ENCODE results near the gene LAPTM5.

LAPTM5 gene

DNA sequence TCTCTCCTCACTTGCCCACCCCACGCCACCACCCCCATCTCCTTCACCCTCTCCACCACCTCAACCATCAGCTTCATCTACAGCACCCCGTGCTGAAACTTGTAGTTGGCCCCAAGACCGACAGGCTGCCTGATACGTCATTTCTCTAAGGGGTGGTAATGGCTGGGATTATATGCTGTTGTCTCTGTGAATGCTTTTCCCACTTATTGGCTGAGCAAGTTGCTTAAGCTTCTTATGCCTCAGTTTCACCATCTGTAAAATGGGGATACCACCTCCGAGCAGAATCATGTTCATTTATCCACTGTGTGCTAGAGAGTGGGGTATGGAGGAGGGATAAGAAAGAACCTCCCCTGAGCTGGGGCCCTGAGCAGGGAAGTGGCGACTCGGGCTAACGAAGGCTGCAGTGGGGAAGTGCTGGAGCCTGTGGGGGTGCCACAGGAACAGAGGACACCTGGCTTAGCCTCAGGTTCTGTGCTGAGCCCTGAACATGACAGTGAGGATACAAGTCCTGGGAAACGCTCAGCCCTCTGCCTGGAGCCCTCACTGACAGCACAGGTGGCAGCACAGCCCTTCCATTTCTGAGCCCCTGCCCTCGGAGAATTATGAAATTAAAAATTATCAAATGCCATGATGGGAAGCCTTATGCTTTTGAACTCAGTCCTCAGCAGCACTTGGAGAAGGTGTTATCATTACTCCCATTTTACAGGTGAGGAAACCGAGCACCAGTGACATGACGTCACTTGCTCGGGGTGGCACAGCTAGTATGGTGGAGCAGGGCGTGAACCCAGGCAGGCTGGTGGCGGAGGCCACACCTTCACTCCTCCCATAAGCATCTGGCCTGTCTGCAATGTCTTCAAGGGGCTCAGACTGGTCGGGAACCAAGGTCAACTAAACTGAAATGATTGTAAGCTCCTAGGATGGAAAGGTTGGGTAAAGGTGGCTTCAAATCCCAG, 37.0 kb downstream of the LAPTM5 start:
- in situ Hi-C loops (cut with MboI; ENCODE audit: low sequenced_read_pairs): loop anchor here (10.0 to 25.0 kb wide), 2 partner anchors 64 to 1483 kb away; partner anchors contain the start of genes MECR and PTPRU

DNA sequence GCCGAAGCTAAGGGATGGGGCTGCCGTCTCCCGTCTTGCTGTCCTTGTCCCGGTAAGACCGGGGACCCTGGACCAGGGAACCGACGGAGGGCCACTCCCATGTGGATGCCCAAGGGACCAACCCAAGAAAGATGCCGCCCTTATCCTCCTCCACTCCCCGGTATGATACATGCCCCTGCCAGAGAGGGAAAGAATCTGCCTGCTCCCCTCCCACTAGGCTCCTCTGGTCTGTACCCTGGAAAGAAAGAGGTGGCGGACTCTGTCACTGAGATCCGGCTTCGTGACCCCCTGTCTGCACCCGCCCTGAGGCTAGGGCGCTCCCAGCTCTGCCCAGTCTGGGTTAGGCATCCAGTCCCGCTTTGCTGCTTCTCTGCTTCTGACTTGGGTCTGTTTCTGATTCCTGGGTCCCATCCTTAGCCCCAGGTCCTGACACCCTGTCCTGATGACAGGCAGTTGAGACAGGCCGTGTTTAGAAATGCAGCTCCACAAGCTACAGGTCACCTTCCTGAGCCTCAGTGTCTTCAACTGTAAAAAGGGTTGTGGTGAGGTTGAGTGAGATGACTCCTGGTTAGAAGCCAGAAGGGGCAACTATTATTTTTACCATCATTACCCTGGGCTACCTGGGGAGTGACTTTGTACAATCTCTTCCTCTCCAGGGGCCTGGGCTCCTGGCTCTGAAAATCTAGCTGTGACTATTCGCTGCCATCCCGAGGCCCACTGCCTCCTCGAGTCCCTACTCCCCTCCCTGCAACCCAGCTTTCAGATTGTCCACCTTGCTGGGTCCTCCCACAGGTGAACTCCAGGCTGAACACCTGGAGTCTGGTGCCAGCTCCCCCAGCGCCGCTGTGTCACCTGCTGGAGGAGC, 37.9 kb downstream of the LAPTM5 start:
- in situ Hi-C loops (cut with MboI; ENCODE audit: low sequenced_read_pairs): loop anchor here (10.0 to 25.0 kb wide), 2 partner anchors 65 to 1482 kb away; partner anchors contain the start of genes MECR and PTPRU

DNA sequence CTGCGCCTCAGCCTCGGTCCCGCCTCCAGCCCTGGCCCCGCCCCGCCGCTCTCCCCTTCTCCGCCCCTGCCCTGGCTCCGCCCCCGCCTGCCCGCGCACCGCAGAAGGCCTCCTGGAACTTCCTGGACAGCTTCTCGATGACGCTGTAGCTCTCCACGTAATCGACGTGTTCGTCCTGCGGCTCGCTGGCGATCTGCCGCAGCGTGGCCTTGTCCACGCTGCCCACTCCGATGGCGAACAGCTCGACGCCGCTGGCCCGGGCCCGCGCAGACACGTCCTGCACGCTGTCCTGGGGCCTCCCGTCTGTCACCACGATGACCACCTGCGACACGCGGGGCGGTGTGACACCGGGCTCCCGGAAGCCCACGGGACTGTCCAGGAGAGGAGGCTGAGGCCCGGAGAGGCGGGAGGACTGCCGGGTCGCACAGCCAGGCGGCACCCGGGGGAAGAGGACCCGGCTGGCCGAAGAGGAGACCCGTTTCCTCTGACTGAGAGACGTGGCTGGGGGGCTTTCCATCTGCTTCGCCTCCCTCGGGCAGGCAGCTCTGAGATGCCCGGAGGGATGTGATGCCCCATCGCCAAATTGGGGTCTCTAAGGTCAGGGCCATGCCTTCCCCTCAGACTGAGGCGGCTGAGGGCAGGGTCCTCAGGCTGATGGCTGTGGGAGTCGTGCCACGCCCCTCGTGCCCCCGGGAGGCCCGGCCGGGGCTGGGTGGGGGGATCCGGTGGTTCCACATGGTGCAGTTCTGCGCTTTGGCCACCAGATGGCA, 38.8 kb downstream of the LAPTM5 start:
- in situ Hi-C loops (cut with MboI; ENCODE audit: low sequenced_read_pairs): loop anchor here (25.0 kb wide), 1 partner anchor 1482 kb away; the partner anchor contains the start of genes MECR and PTPRU

DNA sequence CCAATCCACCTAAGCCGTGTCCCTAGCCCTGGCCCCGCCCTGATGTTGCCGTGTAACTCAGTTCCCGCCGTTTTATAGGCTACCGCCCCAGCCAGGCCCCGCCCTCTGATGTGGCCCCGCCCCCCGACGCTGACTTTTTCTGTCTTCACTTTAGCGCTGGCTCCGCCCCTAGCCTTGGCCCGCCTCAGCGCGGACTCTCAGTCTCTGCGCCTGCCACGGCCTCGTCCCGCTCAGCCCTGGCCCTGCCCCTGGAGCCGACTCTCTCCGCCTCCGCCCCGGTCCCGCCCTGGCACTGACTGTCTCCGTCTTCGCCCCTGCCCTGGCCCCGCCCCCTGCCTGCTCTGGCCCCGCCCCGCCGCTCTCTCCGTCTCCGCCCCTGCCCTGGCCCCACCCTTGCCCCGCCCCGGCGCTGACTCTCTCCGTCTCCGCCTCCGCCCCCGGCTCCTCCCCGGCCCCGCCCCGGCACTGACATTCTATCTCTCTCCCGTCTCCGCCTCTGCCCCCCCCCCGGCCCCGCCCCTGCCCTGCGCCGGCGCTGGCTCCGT, 39.4 kb downstream of the LAPTM5 start:
- in situ Hi-C loops (cut with MboI; ENCODE audit: low sequenced_read_pairs): loop anchor here (25.0 kb wide), 1 partner anchor 1481 kb away; the partner anchor contains the start of genes MECR and PTPRU

DNA sequence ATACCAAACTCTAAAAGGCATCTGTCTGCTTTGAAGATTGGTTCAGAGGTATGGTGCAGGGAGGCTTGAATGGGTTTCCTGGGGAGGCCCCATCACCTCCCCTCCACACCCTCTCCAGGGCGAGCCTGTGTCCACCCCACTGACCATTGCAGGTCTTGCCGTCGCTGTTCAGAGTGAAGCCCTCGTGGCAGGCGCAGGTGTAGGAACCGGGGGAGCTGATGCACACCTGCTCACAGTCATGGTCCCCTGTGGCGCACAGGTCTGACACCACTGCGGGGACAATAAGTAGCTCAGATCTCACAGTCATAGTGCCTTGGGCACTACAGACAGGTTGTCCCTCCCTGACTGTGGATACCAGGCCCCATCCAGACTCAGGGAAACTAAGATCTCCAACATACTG, 40.9 kb downstream of the LAPTM5 start:
- in situ Hi-C loops (cut with MboI; ENCODE audit: low sequenced_read_pairs): loop anchor here (25.0 kb wide), 1 partner anchor 1479 kb away; the partner anchor contains the start of genes MECR and PTPRU

DNA sequence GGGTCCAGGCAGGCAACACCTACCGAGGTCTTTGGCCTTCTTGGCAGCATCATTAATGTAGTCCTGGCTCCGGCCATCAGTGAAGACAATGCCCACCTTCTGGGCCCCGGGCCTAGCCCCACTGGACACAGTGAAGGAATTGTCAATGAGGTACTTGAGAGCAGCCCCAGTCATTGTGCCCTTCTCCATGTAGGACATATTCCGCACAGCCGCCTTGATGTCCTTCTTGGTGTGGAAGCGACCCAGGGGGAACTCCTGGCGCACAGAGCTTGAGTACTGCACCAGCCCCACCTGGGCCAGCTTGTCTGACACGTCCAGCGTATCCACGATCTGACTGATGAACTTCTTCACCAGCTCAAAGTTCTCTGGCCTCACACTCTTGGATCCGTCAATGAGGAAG, 41.7 kb downstream of the LAPTM5 start:
- in situ Hi-C loops (cut with MboI; ENCODE audit: low sequenced_read_pairs): loop anchor here (25.0 kb wide), 1 partner anchor 1479 kb away; the partner anchor contains the start of genes MECR and PTPRU

DNA sequence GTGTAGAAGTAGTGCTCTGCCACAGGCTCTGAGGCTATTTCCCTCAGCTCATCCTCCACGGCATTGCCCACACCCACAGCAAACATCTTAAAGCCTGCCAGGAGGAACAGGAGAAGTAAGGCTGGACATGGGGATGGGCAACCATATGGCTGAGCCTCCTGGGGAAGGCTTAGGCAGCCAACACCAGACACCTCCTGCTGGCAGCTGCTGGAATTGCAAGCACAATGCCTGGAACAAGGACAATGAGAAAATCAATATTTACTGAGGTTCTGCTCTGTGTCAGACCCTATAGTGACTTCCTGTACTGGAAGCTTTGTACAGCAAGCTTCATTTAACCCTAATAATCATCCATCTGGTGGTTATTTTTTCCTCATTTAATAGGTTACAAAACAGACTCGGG, 42.4 kb downstream of the LAPTM5 start:
- in situ Hi-C loops (cut with MboI; ENCODE audit: low sequenced_read_pairs): loop anchor here (25.0 kb wide), 1 partner anchor 1478 kb away; the partner anchor contains the start of genes MECR and PTPRU

DNA sequence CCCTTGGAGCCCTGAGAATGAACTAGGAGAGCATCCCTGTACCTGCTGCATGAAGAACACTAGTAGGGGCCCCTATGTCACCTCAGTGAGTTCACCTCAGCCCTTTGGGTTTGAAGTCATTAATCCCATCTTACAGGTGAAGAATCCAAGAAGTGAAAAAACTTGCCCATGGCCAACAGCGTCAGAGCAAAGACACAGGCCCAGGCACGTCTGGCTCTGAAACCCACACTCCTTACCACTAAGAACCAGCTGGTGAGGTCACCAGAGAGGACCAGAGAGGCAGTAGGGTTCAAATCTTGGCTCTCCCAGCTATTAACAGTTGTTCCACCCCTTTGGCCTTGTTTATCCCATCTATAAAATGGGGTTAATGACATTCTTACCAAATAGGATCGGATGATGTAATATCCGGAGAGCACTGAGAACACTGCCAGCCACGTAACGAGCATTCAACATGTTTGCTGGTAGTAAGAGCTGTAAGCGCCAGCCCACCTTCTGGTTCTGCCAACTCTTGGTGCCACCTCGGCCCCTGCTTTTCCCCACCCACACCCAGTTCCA, 43.0 kb downstream of the LAPTM5 start:
- in situ Hi-C loops (cut with MboI; ENCODE audit: low sequenced_read_pairs): loop anchor here (25.0 kb wide), 1 partner anchor 1477 kb away; the partner anchor contains the start of genes MECR and PTPRU

DNA sequence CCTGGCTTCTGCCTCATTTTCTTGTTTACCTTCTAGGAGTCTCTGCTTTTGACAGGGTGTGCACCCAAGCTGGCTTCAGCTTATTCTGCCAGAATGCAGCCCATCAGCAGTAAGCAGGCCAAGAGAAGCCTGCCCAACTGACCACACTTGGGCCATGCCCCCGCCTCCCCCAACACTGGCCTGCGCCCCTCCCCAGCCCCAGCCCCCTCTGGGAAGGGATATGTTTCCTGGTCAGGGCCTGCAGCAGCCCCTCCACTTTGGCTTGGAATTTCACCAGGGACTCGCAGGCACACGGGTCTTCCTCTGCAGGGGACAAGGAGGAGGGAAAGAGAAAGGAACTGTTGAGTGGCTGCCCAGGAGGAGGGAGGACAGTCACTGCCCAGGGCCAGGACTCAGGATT, 43.5 kb downstream of the LAPTM5 start:
- in situ Hi-C loops (cut with MboI; ENCODE audit: low sequenced_read_pairs): loop anchor here (25.0 kb wide), 1 partner anchor 1477 kb away; the partner anchor contains the start of genes MECR and PTPRU

DNA sequence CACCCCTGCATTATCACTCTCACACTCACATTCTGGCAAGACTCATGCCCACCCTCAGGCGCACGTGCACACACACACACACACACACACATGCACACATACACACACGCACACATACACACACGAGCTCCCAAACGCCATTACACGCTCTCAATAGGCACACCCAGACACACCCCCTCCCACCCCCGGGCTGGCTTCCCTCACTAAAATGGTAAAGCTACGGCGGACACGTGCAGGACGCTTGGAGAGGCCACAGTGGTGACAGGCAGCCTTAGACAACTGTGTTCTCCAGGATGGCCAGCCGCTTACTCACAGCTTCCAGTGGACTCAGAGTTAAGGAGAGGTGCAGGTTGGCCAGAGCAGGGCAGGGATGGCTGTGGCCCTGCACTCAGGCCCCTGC, 44.3 kb downstream of the LAPTM5 start:
- in situ Hi-C loops (cut with MboI; ENCODE audit: low sequenced_read_pairs): loop anchor here (25.0 kb wide), 1 partner anchor 1476 kb away; the partner anchor contains the start of genes MECR and PTPRU

DNA sequence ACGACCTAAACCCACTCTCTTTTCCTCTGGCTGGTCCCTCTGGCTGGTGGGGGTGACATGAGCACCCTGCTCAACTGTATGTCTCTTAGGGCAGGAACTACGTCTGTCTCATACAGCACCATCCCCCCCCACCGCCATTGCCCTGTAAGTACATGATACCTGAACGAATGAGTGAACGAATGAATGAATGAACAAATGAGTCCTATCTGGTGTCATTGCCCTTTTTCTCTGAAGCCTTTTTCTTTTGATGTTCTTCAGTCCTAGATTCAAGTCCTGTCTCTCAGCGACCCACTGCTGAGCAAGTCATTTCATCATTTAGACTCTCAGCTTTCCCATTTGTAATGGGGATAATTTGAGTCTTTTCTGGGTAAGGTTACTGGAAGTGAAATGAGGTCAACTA, 45.0 kb downstream of the LAPTM5 start:
- in situ Hi-C loops (cut with MboI; ENCODE audit: low sequenced_read_pairs): loop anchor here (25.0 kb wide), 1 partner anchor 1475 kb away; the partner anchor contains the start of genes MECR and PTPRU

DNA sequence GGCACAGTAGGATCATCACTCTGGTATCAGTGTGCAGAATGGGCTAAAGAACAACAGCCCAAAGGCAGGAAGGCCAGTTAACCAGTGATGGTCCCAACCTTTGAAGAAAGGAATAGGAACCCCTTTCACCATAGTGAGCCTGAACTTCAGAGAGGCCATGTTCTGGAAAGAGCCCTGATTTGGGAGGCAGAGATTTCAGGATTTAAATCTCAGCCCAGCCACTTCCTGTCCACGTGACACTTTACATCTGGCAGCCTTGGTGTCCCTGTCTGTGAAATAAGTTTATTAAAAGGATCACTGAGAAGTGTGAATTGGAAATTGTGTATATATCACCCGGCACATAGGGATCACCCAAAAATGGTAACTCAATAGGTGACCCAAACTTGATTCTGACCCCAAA, 47.2 kb downstream of the LAPTM5 start:
- in situ Hi-C loops (cut with MboI; ENCODE audit: low sequenced_read_pairs): loop anchor here (25.0 kb wide), 1 partner anchor 1473 kb away; the partner anchor contains the start of genes MECR and PTPRU

DNA sequence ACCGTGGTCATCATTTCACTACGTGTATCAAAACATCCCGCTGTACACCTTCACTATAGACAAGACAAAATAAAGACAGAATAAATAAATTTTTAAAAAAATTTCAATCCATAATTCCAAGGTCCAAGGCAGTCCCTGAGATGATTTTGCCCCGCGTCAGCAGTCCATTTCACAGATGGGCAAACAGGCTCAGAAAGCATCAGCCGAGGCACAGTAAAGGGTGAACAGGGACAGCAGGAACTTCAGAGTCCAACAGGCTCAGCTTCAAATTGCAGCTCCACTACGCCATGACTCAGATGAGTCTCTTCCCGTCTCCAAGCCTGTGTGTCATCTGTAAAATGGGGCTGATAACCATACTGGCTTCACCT, 49.2 kb downstream of the LAPTM5 start:
- in situ Hi-C loops (cut with MboI; ENCODE audit: low sequenced_read_pairs): loop anchor here (25.0 kb wide), 1 partner anchor 1471 kb away; the partner anchor contains the start of genes MECR and PTPRU

DNA sequence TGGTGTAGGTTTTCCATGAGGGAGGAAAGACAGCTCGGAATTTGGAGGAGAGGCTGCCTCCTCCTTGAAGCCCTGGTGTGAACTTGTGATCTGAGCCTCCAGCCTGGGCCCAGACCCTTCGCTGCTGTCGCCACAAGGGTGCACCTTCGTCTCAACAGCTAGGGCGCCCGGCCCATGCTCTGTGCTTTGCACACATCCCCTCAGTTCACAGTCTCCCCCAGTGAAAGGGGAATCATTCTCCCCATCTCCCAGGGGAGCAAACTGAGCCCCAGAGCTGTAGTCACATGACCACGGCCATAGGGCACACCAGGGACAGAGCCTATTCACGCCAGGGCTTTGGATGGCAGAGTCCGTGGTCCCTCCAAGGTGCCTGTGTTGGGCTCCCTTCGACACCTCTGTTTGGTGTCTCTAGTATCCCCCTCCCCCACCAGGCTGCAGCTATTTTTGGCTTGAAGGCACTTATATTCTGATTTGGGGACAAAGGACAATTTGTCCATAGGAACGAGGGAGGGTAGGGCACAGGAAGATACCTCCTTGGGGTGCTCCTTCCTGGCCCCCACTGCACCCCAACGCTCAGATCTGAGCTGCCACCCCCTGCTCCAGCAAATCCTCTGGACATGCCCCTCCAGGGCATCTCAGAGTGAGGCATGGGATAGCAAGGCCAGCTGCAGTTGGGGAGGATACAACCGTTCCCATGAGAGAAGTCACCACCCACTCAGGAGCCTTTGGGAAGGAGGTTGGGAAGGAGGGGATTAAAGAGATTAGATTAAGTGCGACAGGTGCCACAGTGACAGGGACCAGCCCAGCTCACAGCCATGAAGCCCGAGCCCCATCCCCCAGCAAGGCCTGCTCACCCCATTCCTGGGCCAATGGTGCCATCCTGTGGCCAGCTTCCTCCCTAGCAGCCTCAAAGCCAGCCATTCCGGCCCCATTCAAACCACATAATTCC, 49.9 kb downstream of the LAPTM5 start:
- in situ Hi-C loops (cut with MboI; ENCODE audit: low sequenced_read_pairs): loop anchor here (25.0 kb wide), 1 partner anchor 1470 kb away; the partner anchor contains the start of genes MECR and PTPRU

DNA sequence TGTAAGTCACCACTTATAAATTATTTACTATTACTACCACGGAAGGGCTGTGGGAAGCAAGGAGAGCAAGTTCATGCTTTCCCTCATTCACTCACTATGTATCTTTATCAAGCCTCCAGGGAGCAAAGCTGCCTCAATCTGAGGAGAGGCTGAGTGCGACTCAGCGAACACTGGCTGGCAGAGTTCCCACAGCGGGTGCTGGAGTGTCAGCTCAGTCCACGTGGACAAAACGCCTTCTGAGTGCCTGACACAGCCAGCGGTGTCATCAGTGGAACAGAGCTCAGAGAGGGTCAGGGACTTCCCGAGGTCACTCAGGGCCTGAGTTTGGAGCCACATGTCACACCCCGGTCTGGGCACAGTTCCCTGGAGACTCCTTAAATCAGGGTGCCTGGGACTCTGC, 51.0 kb downstream of the LAPTM5 start:
- in situ Hi-C loops (cut with MboI; ENCODE audit: low sequenced_read_pairs): loop anchor here (25.0 kb wide), 1 partner anchor 1469 kb away; the partner anchor contains the start of genes MECR and PTPRU

DNA sequence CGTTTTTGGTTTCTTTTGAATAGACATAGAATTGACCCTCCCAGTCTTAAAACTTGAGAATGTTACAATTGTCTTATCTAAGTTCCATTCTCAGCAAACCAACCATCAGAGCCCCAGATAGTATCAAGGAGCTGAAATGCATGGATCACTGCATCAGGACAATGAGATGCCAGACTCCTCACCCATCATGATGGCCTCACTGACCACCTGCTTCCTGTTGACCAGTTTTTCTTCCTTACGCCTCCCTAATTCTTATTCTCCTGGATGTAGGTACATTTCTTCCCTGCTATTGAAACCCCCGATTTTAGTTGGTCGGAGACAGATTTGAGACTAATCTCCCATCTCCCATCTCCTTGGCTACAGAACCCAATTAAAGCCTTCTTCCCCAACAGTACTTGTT, 51.9 kb downstream of the LAPTM5 start:
- in situ Hi-C loops (cut with MboI; ENCODE audit: low sequenced_read_pairs): loop anchor here (25.0 kb wide), 1 partner anchor 1468 kb away; the partner anchor contains the start of genes MECR and PTPRU

DNA sequence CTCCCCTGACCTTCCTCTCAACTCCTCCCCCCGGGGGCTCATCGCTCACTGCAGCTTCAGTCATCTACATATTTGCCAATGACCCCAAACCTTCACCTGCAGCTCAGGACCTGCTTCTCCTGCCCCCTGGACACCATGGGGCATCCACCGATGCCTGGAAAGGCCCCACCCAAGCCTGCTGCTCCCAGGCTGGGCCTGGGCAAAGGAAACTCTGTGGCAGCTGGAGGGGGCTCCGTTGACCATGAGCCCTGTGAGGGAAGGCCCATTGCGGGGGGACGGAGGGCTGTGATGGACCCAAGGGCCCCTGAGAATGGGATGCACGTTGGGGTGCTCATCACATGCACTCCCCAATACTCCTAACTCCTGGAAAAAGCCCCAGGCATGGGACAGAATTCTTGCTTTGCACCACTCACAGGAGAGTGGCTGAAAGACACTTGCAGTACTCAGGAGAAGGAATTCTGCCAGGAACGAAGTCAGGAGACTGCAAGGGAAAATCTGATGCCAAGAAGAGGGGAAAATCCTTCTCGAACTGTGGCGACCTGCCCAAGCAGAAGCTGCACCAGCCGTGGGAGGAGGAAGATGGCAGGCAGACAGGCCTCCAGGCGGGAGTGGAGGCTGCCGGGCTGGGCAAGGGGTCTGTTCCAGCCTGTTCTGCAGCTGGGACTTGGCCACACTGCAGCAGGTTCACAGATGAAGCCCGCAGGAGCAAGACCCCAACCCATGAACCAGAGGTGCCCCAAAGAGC, 52.6 kb downstream of the LAPTM5 start:
- in situ Hi-C loops (cut with MboI; ENCODE audit: low sequenced_read_pairs): loop anchor here (25.0 kb wide), 1 partner anchor 1468 kb away; the partner anchor contains the start of genes MECR and PTPRU

Data from HL-60/S4 treated with phorbol 12-myristate 13-acetate at 8.2 ng/mL for 4 days and 3 days (cell line).